B cell (primary cell): ENCODE measurements around the gene VMO1.

Experiments used
- EZH2 ChIP-seq: IDR thresholded peaks from 2 replicates; pipeline ENCODE4 v1.6.1; 2012; ENCODE audit warnings: borderline replicate concordance, low read depth, mild to moderate bottlenecking, moderate library complexity, low read length; ENCODE audit not compliant: insufficient read depth, poor library complexity, severe bottlenecking
- TF ChIP-seq, protein P1 (sequence below): fragments of 200-600 bp; IDR thresholded peaks from one replicate; pipeline ENCODE4 v1.8.0; 2022; ENCODE audit warnings: antibody characterized with exemption, mild to moderate bottlenecking

DNA sequence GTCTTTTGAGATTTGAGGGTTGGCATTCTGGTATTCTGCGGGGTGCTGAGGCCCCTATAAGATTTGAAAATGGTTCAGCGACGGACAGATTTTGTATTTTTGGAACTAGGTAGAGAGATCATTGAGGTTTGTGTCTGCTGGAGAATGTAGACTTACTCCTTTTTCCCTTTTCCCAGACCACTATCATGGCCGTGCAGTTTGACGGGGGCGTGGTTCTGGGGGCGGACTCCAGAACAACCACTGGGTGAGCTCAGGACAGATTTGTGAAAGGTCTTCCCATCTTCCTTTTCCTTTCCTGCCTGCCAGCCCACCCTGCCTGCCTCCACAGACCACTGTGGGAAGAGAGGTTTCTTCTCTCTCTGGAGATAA, 10.4 kb upstream of the VMO1 start:
- TF ChIP-seq, protein P1, sequence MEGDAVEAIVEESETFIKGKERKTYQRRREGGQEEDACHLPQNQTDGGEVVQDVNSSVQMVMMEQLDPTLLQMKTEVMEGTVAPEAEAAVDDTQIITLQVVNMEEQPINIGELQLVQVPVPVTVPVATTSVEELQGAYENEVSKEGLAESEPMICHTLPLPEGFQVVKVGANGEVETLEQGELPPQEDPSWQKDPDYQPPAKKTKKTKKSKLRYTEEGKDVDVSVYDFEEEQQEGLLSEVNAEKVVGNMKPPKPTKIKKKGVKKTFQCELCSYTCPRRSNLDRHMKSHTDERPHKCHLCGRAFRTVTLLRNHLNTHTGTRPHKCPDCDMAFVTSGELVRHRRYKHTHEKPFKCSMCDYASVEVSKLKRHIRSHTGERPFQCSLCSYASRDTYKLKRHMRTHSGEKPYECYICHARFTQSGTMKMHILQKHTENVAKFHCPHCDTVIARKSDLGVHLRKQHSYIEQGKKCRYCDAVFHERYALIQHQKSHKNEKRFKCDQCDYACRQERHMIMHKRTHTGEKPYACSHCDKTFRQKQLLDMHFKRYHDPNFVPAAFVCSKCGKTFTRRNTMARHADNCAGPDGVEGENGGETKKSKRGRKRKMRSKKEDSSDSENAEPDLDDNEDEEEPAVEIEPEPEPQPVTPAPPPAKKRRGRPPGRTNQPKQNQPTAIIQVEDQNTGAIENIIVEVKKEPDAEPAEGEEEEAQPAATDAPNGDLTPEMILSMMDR, result no peak
- TF ChIP-seq EZH2, result no peak
